HG02870 (cell line): Measurements from ENCODE around the gene KCNQ1.

ENCODE experiments used
- ATAC-seq: cut with Tn5 transposase; IDR thresholded peaks from one replicate; pipeline ENCODE4 v1.9.1; 2021; ENCODE audit warnings: mild to moderate bottlenecking, moderate library complexity; ENCODE audit not compliant: unreplicated experiment

Gene KCNQ1

GRCh38 chr11:2738551-2739431 is 294.0 kb downstream of the KCNQ1 start:
- ATAC-seq, result no peak

DNA sequence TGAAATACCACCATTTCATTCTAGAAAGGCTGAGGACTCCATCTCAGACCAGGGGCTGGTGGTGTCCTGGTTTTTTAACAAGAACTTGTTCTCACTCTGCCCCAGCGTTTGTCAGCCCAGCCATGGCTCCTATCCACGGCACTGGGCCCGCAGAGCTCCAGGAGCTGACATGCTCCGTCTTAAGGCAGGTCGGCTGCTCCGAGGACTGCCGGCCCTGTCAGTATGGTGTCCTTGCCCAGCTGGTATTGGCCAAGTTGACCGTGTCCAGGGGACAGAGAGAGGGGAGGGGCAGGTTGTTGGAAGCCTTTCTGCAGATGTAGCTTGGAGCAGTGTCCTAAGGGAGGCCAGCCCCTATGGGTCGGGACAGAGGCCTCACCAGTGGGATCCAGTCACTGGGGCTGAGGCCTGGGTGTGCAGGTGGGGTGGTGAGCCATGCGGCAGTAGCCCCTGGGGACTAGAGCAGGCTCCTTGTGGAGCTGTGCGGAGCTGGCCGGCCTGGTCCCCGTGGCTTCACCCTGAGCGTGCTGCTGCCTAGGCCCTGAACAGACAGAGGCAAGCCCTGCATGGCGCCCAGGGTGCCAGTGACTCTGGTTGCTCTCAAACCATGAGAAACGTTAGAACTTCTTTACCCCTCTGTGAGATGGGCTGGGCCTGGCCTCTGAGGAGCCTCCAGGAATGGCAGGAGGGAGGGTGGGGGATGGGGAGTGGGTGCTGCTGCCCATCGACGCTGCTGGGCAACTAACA is 294.9 kb downstream of the KCNQ1 start:
- ATAC-seq, result no peak

DNA sequence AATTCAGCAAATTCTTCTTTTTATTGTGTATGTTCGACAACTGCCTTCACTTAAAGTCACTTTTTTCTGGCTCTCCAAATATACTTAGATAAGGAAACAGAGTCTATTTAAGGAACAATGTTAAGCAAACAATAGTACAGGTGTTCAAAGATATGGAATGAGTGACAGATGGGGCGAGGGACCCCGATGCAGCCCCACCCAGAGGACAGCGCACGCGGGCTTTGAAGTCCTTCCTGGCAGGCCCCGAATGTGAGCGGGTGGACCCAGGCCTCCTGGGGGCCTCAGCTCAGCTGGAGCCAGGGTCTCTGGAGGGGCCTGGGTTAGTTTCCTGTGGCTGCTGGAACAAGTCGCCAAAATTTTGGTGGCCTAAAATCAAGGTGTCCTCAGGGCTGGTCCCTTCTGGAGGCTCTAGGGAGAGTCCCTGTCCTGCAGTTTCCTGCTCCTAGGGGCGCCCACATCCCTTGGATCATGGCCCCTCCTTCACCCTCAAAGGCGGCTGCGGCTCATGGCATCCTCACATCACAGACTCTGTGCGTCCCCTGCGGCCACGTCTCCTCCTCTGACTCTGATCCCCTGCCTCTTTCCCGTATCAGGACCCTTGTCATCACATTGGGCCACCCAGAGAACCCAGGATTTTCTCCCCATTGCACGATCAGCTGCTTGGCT is 295.6 kb downstream of the KCNQ1 start:
- no peak for ATAC-seq

GRCh38 chr11:2741006-2741376 is 296.2 kb downstream of the KCNQ1 start:
- ATAC-seq, result no peak

DNA sequence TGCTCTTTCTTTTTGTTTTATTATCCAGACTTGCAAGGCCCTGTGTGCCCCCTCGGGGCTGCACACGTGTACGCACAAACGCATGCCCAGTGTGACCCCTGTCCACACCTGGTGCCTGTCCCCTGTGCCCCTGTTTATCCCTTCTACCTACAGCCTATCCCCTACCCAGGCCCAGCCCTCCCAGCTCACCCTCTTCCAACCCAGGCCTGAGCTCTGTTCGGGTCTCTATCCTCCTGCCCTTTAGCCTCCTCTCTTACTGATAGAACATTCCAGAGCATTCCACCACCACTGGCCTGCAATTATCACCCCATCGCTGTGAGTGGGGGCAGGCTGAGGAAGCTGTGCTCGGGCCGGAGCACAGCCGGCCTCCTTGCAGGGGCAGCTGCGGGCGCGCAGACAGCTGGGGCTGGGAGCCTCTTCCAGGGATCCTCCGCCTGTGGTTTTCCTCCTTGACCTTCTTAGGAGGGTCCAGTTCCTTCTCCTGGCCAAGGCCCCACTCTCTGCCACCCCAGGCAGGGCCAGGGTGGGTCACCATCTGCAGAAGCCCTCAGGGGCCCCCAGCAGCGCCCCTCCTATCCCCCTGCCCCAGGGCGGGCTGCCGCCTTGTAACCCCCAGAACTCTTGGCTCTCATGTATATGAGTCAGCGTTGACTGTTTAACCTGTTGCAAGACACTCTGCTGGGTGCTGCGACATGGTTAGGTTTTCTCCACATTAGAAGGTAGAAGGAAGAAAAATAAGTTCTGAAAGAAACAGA is 296.7 kb downstream of the KCNQ1 start:
- ATAC-seq, result no peak

DNA sequence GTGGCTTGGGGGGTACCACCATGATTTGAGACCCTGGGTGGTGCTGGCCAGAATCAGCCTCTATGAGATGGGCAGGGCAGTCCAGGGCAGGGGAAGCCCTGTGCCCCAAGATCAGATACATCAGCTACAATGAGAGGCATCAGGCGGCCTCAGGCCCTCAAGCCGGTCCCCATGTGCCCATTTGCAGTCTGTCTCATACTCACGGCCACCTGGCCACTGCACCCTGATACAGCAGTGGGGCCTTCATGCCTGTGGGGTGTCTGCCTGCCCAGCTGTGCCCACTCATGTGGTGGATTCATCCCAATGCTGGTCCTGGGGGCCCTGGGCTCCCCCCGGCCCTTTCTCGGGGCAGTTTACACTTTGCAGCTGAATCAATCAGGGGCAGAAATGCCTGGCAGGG is 297.4 kb downstream of the KCNQ1 start:
- ATAC-seq, result no peak

GRCh38 chr11:2742611-2743426 is 298.0 kb downstream of the KCNQ1 start:
- no peak for ATAC-seq

DNA sequence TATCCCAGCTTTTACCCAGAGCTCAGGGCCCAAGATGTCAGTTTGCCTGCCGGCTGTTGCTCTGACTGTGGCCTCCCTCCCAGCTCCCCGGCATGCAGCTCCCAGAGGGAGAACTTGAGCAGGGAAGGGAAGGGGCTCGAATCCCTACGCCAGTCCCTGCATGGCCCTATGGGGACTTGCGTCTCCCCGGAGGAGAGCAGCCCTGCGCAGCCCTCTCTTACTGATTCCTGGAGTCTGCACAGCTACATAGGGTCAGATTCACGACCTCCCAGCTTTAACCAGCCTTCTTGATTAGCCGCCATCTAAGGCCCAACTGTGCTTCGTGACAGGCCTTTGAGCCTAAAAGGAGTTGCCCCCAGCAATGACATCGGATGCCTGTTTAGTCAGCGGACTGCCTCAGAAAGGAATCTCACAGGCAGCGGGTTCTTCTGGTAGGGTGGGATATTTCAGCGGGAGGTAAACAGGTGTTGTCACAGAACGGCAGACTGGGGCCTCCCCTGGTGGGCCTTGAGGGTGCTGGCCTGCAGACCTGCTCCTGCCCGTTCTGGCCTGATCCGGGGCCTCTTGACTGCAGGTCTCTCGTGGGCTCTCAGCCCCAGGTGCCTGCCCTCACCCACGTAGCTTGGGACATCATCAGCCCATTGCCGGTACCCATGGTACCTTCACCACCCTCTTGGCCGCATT is 298.8 kb downstream of the KCNQ1 start:
- ATAC-seq, result no peak

- no peak for ATAC-seq
Measured at GRCh38 chr11:2744166-2744565, 299.4 kb downstream of the KCNQ1 start.

DNA sequence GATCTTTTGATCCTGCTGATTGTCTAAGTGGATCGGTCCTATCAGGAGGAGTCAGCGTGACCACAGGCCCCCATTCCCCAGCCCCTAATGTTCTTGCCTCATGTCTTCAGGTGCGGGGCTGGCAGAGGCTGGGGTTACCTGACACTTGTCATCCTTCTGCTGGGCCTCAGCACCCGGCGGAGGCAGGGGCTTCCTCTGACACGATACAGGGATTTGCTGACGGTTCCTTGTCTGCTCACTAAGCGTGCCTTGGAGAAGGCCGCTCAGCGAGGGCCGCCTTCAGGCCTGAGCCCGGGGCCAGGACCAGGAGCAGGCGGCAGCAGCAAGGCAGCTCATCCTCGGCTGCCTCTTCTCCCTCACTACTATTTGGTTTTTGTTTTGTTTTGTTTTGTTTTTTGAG is 300.7 kb downstream of the KCNQ1 start:
- no peak for ATAC-seq

DNA sequence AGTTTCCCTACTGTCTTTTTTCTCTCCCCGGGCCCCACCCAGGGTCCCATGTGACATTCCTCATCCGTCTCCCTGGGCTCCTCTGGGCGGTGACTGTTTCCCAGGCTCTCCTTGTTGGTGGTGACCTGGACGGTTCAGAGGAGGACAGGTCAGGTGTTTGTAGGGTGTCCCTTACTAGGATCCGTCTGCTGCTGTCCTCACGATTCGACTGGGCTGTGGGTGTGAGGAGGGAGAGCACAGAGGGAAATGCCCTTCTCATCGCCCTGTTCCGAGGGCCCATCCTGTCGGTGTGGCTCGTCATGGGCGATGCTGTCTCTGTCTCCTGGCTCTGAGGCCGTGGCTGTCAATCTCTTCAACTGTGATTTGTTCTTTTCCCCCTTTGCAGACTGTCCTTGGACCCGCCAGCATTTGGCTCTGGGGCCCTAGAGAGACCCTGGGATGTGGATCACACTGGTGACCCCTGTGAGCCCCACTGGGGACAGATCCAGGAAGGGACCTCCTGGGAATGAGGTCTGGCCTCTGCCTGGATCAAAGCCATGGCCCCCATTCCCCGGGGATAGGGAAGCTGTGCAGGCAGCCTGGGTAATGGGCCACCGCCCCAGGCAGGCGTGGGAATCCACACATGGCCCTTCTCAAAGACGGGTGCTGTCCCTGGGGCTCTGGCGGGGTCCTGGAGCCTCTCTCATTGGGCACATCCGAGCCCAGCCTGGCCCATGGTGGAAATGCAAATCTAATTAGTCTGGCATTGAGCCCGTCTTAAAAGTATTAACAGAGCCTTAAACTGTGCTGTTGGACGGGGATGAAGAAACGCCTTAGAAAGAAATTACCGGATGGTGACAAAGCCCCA is 301.8 kb downstream of the KCNQ1 start:
- no peak for ATAC-seq

GRCh38 chr11:2747248-2748027 is 302.6 kb downstream of the KCNQ1 start:
- no peak for ATAC-seq

GRCh38 chr11:2748061-2748813 is 303.4 kb downstream of the KCNQ1 start:
- ATAC-seq, result no peak

GRCh38 chr11:2748814-2749554 is 304.2 kb downstream of the KCNQ1 start:
- no peak for ATAC-seq

GRCh38 chr11:2750101-2750681 is 305.4 kb downstream of the KCNQ1 start:
- ATAC-seq, result no peak
